NOMO-1 (cell line): ENCODE results near the gene SPINK8.
"Not testable (repeated sequence)": the region's sequence is repeated elsewhere in the genome, so short reads cannot be mapped to it uniquely, and the experiment has no call there.

ENCODE experiments used
- DNase-seq, 2 experiments: peaks; one replicate each; lab custom pipeline; 2025; ENCODE audit not compliant: unreplicated experiment in 2 of 2; lab: John Stamatoyannopoulos, UW

Gene SPINK8

GRCh38 chr3:48280881-48281280 is 52.6 kb downstream of the SPINK8 start:
- no peak for DNase-seq

DNA sequence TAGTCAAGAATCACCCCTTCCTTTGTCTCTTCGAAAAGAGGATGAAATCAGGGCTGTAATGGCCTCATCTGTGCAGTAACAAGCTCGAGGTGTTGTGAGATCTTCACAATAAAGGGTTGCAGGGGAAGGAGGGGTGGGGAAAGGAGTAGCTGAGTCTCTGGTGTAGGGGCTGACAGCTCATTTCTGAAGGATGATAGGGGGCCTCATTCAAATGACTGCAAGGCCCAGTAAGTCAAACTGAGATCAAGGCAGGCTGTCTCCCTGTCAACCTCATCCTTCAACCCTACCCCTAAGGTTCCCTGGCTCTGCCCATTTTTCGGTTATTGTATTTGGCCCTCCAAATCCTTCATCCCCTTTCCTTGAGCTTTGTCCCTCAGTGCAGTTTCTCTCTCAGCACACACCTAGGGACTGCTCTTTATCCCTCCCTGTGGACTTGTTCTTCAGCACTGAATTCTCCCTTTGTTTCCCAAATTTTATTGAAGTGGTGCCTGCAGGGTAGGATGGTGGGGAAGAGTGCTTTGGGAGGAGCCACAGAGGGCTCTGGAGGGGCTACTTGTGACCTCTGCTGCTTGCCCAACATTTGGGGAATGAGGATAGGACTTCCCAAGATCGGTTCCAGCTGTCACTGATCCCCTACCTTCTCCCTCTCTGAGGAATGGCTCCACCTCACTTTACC is 54.4 kb downstream of the SPINK8 start:
- DNase-seq, result no peak

DNA sequence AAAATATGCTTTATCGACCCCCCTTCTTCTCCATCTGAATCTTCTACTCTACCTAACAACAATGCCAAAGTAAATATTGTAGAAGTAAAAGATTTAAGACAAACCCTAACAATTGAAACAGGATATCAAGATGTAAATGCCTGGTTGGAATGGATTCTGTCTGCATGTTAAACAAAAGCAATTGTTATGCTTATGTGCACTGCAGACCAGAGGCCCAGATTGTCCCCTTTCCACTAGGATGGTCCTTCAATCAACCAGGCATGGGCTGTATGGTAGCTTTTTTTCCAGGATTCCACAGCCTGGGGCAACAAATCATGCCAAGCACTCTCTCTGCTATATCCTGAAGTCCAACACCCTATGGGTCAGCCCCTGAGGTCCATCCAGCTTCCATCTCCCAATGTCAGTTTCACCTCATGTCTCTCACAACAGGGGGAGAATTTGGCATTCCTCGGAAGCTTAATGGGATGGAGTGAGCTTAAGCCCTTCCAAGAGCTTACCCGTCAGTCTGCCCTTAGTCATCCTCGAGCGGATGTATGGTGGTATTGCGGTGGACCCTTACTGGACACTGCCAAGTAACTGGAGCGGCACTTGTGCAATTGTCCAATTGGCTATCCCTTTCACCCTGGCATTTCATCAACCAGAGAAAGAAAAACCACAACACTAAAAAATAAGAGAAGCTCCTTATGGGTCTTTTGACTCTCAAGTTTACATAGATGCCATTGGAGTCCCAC is 56.4 kb downstream of the SPINK8 start:
- no peak for DNase-seq

DNA sequence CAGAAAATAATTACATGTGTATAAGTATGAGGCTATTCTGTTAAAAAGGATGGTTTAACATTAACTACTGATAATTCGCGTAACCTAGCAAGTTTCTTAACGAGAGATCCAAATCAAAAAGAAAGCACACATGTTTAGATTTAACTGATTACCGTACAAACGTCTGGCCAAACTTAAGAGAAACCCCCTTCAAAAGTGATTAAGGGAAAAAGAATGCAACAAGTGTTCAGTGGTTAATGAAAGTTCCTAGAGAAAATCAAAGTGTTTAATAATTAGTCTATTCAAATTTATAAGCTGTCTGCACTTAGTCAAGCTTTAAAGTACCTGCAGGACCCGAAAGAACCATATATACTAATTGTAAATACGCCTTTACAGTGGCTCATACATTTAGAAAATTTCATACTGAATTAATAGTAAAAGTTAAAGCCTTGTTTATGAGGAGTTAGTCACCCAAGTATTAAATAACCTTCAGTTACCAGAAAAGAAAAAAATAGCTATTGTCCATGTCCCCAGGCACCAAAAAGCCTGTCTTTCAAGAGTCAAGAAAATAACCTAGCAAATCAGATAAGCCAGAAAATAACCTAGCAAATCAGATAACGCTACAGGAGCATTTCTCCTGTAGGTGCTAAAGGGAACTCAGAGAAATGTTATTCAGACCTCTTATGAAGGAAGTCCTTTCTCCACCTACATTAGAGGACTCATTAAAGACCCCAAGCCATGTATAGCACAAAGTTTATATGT is 58.0 kb downstream of the SPINK8 start:
- no peak for DNase-seq

DNA sequence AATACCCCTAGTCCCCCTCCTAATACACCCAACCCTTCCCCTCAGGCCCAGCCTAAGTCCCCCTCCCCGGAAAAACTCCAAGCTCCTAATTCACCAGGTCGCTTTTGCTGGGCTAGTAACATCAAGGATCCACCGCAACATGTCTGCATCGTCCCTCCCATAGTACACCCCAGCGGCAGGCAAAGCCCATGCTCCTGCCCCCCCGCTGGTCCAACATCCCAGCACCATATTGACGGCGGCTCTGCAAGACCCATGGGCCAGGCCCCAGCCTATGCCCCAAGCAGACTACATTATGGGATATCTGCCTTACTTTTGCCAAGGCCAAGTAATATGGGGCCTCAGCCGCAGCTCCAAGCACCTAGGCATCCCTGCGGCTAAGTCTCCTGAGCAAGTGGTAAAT is 59.0 kb downstream of the SPINK8 start:
- DNase-seq, result no peak

DNA sequence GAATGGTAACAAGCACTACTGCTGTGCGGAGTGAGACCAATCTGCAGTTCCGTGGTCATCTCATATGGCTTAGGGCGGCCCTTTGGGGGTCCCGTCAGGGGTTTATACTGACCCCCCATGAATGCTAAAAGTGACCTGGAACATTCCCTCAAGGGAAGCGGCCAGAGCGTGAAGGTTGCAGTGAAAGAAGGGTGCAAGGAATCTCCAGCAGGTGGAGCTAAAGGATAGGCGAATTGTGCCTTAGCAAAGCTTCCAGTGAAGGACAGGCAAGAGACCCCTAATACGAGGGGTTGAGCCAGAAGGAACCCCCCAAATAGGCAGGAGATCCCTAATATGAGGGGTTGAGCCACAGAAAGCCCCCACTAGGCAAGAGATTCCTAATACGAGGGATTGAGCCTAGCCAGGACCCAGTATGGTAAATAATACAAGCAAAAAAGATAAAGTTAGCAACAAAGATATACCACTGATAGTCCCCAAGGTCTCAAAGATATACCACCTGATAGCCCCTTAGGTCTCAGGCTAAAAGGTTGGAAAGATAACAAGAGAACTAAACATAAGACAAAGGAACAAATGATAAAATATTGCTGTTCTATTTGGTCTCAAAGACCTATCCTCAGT is 59.8 kb downstream of the SPINK8 start:
- DNase-seq, result peak; percentile 8 to 63

DNA sequence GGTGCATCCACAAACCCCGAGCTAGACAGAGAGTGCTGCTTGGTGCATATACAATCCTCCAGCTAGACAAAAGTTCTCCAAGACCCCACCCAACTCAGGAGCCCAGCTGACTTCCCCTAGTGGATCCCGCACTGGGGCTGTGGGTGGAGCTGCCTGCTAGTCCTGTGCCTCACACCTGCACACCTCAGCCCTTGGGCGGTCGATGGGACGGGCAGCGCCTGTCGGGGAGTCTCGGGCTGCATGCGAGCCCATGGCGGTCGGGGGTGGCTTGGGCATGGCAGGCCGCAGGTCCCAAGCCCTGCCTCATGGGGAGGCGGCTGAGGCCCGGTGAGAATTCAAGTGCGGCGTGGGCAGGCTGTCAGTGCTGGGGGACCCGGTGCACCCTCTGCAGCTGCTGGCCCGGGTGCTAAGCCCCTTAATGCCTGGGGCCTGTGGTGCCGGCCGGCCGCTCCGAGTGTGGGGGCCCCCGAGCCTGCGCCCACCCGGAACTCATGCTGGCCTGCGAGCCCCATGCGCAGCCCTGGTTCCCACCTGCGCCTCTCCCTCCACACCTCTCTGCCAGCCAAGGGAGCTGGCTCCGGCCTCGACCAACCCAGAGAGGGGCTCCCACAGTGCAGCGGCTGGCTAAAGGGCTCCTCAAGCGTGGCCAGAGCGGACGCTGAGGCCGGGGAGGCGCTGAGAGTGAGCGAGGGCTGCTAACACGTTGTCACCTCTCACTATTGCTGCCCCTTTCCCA is 61.5 kb downstream of the SPINK8 start:
- DNase-seq, result no peak

DNA sequence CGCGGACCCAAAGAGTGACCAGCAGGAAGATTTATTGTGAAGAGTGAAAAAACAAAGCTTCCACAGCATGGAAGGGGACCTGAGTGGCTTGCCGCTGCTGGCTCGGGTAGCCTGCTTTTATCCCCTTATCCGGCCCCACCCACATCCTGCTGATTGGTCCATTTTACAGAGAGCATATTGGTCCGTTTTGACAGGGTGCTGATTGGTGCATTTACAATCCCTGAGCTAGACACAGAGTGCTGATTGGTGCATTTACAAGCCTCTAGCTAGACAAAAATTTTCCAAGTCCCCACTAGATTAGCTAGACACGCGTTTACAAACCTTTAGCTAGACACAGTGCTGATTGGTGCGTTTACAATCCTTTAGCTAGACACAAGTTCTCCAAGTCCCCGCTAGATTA is 62.2 kb downstream of the SPINK8 start:
- DNase-seq, result not testable (repeated sequence)

DNA sequence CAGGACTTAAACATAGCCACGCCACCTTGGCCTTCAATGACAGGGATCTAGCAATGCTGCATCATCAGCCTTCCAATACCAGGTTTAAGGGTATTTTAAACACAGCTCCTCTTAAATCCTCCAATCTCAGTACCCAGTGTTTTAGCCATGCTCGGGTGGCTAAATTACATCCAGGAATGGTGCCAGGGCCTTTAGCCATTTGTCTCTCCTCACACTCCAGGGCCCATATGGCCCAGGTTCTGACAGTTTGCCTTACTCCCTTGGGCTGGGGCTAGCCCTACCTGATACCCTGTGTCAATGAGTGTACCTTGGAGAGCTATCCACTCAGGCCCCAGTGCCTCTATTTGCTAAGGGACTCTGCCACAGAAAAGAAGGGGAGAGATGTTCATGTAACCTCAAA is 63.2 kb downstream of the SPINK8 start:
- no peak for DNase-seq

GRCh38 chr3:48269592-48269991 is 63.9 kb downstream of the SPINK8 start:
- DNase-seq, result no peak

GRCh38 chr3:48268936-48269561 is 64.4 kb downstream of the SPINK8 start:
- no peak for DNase-seq

DNA sequence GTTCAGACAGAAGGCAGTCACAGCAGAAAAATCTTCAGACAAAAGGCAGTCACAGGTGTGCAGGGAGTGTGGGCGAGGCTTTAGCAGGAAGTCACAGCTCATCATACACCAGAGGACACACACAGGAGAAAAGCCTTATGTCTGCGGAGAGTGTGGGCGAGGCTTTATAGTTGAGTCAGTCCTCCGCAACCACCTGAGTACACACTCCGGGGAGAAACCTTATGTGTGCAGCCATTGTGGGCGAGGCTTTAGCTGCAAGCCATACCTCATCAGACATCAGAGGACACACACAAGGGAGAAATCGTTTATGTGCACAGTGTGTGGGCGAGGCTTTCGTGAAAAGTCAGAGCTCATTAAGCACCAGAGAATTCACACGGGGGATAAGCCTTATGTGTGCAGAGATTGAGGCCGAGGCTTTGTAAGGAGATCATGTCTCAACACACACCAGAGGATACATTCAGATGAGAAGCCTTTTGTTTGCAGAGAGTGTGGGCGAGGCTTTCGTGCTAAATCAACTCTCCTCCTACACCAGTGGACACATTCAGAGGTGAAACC is 65.0 kb downstream of the SPINK8 start:
- DNase-seq, result no peak

DNA sequence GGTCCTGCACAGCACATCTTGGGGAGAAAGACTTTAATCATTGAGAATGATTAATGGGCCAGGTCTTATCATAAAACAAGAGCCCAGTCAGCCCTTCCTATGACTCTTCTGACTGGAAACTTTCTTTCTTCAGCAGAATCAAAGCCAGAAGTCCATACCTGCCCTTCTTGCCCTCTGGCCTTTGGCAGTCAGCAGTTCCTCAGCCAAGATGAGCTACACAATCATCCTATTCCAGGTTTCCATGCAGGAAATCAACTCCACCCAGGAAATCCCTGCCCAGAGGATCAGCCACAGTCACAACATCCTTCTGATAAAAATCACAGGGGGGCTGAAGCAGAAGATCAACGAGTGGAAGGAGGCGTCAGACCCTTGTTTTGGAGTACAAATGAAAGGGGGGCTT is 65.7 kb downstream of the SPINK8 start:
- no peak for DNase-seq

- DNase-seq, result no peak
Measured at GRCh38 chr3:48258530-48258929, 74.9 kb downstream of the SPINK8 start.
